Right lobe of liver (tissue), 6 donors: ENCODE data around the gene RHBDD1. TPM values are rescaled to one million over a fixed set of nuclear protein-coding genes. Genes with fewer than 3 reads are reported as not detected.

Source experiments
- ATAC-seq, 4 donors: fragments of 200-7000 bp; cut with Tn5 transposase; one replicate each; pipeline ENCODE4 v1.9.1; 2020; ENCODE audit warnings: mild to moderate bottlenecking in 4 of 4, moderate library complexity in 4 of 4
- DNase-seq, 3 donors: peaks; one replicate each; pipeline ENCODE4 v3.0.0-alpha.2; 2020
- H3K27ac ChIP-seq, 3 donors: fragments of 200-600 bp; one replicate each; pipeline ENCODE4 v1.8.0; 2022
- H3K27me3 ChIP-seq, 2 donors: fragments of 200-600 bp; one replicate each; pipeline ENCODE4 v1.8.0; 2022
- H3K36me3 ChIP-seq, 4 donors: fragments of 200-600 bp; sonication (generic) in 1 of 4; one replicate each; pipeline versions ENCODE4 v1.5.1 to v1.8.0; 2017 to 2022; ENCODE audit warnings: control low read depth in 1 of 4
- H3K4me1 ChIP-seq, 4 donors: fragments of 200-600 bp; sonication (generic) in 1 of 4; one replicate each; pipeline versions ENCODE4 v1.5.1 to v1.8.0; 2017 to 2022; ENCODE audit warnings: control low read depth in 1 of 4
- H3K4me3 ChIP-seq, 3 donors: fragments of 200-600 bp; one replicate each; pipeline ENCODE4 v1.8.0; 2022
- H3K9me3 ChIP-seq, 4 donors: fragments of 200-600 bp; sonication (generic) in 1 of 4; one replicate each; pipeline versions ENCODE4 v1.5.1 to v1.8.0; 2017 to 2022; ENCODE audit warnings: control low read depth in 1 of 4
- CTCF ChIP-seq, 4 donors: fragments of 200-600 bp in 3 of 4; fragments of 450-650 bp in 1 of 4; IDR thresholded peaks; one replicate each; pipeline versions ENCODE4 v1.5.1 to v1.8.0; 2016 to 2022; ENCODE audit warnings: antibody characterized with exemption in 4 of 4, mild to moderate bottlenecking in 2 of 4
- POLR2A ChIP-seq: fragments of 450-650 bp; IDR thresholded peaks from one replicate; pipeline ENCODE4 v1.6.1; 2017; ENCODE audit warnings: antibody characterized with exemption, mild to moderate bottlenecking
- WGBS: methylation state at CpG from one replicate; pipeline ENCODE4 v1.1.6; 2018; ENCODE audit warnings: low coverage, low lambda C conversion rate; ENCODE audit not compliant: insufficient coverage; ENCODE audit errors: missing lambda C conversion rate; 5-methylcytosine and 5-hydroxymethylcytosine counted together
- intact Hi-C, 2 donors: fragments of 100-400 bp; cut with DNase I; formaldehyde crosslinking; loops; one replicate each; pipeline versions ENCODE4 v1.11.2 to v1.14.1; 2022
- total RNA-seq, 6 experiments: library from RNA; depleted of rRNA in 2 of 6; stranded (reverse); fragments of >200 nt in 2 of 6; fragmentation: NEBNext Ultra II Directional in 3 of 6; extraction: Animal tissue kit (Norgen Biotek cat#: 25700) in 3 of 6; gene quantifications; one replicate each; pipeline versions ENCODE4 v1.1.0 to v1.2.4, GENCODE V29; 2016 to 2023
- donor health status: DM: no; HTN: yes; CAD: no.
- donor health status: DM: no; HTN: no; CAD: no.
- donor health status: DM: no; HTN: no; CAD: no.
- donor health status: DM: no; HTN: yes; CAD: no.
- donor health status: DM: no; HTN: yes; CAD: no.

RHBDD1 gene
- total RNA-seq, 6 experiments from 2014 or later = 14.7 to 25.3 (median 21.0) TPM

DNA sequence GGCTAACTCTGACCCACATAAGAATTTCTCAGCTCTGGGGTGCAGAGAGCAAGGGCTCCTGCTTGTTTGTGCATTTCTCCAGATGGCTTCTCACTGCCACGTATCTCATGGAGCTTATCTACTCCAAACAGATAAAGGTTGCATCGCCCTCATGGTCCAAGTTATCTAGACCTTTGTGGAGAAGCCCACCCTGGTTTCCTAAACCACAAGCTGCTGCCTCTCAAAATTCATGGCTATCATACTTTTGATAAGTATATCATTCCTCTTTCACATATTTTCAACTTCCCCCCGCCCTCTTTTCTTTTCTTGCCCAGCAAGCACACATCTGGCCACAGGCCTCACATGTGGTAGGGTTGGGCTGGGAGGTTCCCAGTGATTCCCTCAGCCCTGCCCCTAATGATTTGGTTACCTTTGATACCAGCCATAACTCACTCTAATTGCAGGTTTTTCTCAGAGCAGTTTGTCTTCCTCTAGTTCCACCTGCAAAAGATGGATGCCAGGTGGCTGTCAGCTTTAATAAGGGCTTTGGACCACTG, 146.0 kb downstream of the RHBDD1 start:
- Histone ChIP-seq H3K4me1 (peaks cover 0 to 4% (median 0%) of the 10 kb centered on the region in 4 donors), H3K4me3 (no peak overlapping the region), H3K27ac (no peak overlapping the region), H3K9me3 (no peaks in the 10 kb centered on the region), H3K36me3 (no peaks in the 10 kb centered on the region), H3K27me3 (no peaks in the 10 kb centered on the region)
- 40% methylated on average over 3 of the region's 3 CpGs for WGBS
- DNase-seq = no peak
- intact Hi-C loops = no loop called here
- TF ChIP-seq CTCF (IDR thresholded peaks at IDR 0.05) (no peak), POLR2A (no peak)
- peak in 1 of 4 donors; percentile 17 for ATAC-seq

DNA sequence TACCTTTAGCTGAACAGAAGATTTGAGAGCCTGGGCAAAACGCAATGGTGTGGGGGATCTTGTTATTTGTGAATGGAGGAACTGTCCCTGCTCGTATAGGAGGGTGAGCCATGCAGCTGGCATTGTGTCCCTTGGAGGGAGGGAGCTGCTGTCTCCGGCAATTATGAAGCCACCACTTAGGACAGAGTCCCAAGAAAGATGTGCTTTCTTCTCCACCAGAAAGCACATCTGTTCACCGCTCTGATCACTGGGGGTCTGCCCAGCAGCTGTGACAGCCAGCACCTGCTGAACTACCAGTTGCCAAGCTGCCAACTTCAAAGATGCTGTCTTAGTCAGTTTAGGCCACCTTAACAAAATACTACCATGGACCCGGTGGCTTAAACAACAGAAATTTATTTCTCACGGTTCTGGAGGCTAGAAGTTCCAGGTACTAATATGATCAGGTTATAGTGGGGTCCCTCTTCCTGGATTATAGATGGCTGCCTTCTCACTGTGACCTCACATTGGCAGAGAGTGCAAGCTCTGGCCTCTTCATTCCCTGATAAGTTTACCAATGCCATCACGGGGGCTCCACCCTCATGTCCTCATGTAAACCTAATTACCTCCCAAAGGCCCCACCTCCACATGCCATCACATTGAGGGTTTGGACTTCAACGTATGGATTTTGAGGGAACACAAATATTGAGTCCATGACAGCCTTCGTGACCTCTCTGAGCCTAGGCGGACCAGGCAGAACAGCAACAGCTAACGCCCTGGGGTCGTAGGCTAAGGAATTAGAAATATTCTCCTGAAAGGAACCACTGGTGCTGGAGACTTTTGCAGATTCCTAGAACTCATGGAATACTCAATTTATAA, 148.3 kb downstream of the RHBDD1 start:
- Histone ChIP-seq H3K36me3 (no peaks in the 10 kb centered on the region), H3K9me3 (no peaks in the 10 kb centered on the region), H3K4me3 (no peak overlapping the region), H3K27ac (no peak overlapping the region), H3K4me1 (peaks cover 0 to 4% (median 0%) of the 10 kb centered on the region in 4 donors), H3K27me3 (no peaks in the 10 kb centered on the region)
- DNase-seq (no peak), ATAC-seq (no peak)
- TF ChIP-seq CTCF (IDR thresholded peaks at IDR 0.05) = no peak
- no peak for TF ChIP-seq POLR2A
- WGBS = 83% methylated on average over 8 of the region's 12 CpGs
- intact Hi-C loops = no loop called here

GRCh38 chr2:226984750-226985582, 149.1 kb downstream of the RHBDD1 start:
- H3K4me1 ChIP-seq = peaks cover 0 to 4% (median 0%) of the 10 kb centered on the region in 4 donors
- WGBS = 19% methylated on average over 8 of the region's 8 CpGs
- no peaks in the 10 kb centered on the region for H3K27me3 ChIP-seq
- H3K27ac ChIP-seq = peak overlapping the region in 2 of 3 donors; percentile 12 to 48
- H3K4me3 ChIP-seq = no peak overlapping the region
- H3K9me3 ChIP-seq = no peaks in the 10 kb centered on the region
- ATAC-seq (peak; percentile 92 to 98 (median 96)), DNase-seq (peak in 1 of 3 donors; percentile 62)
- H3K36me3 ChIP-seq = no peaks in the 10 kb centered on the region
- peak; percentile 70 to 92 (median 76) for TF ChIP-seq CTCF (IDR thresholded peaks at IDR 0.05)
- no peak for TF ChIP-seq POLR2A
- intact Hi-C loops = no loop called here

DNA sequence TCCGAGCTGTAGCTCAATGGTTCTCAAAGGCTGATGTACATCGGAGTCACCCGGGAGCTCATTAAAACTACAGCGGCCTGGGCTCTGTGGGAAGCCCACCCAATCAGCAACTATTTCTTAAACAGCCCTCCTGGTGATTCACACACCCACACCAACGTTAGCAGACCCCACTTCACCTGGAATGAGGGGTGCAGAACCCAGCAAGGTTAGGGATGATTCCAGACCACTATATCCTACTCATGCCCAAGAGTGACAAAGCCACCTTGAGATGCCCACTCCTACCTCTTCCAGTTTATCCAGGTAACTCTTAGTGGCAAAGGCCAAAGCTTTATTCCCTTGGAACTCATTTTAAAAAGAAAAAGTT, 149.7 kb downstream of the RHBDD1 start:
- no peaks in the 10 kb centered on the region for H3K9me3 ChIP-seq
- no peaks in the 10 kb centered on the region for H3K27me3 ChIP-seq
- no peaks in the 10 kb centered on the region for H3K36me3 ChIP-seq
- intact Hi-C loops = no loop called here
- H3K4me3 ChIP-seq = no peak overlapping the region
- TF ChIP-seq POLR2A (no peak), CTCF (IDR thresholded peaks at IDR 0.05) (no peak)
- peaks cover 0 to 4% (median 0%) of the 10 kb centered on the region in 4 donors for H3K4me1 ChIP-seq
- ATAC-seq (no peak), DNase-seq (no peak)
- no peak overlapping the region for H3K27ac ChIP-seq
- WGBS = 31% methylated on average over 3 of the region's 5 CpGs
